SK-N-SH (cell line): ENCODE measurements around the gene SLX4IP. TPM values are rescaled to one million over a fixed set of nuclear protein-coding genes. Genes with fewer than 3 reads are reported as not detected.
"Not testable (repeated sequence)": the region's sequence is repeated elsewhere in the genome, so short reads cannot be mapped to it uniquely, and the experiment has no call there.

Source experiments
- CTCF ChIA-PET: fragments of 300-600, 350-600 bp; formaldehyde crosslinking; extraction: SDS; loops from one replicate; lab custom pipeline; 2021; lab: Yijun Ruan, JAX
- POLR2A ChIA-PET: fragments of 350-600 bp; sonication (Branson Sonifier 250); formaldehyde crosslinking; extraction: SDS; loops from one replicate; lab custom pipeline; 2020; ENCODE audit warnings: antibody characterized with exemption, inconsistent platforms; lab: Yijun Ruan, JAX
- DNase-seq: peaks from one replicate; pipeline ENCODE4 v3.0.0; 2012
- H2AFZ ChIP-seq: fragments of 200-600 bp; sonication (generic); 2 replicates; pipeline ENCODE4 v1.8.1; 2016; ENCODE audit warnings: antibody characterized with exemption, mild to moderate bottlenecking, low read depth
- H3F3A ChIP-seq: fragments of 200-600 bp; sonication (generic); replicated peaks from 2 replicates; pipeline ENCODE3; 2016; ENCODE audit warnings: antibody characterized with exemption, mild to moderate bottlenecking; ENCODE audit not compliant: insufficient read depth
- H3K27ac ChIP-seq, 2 experiments: fragments of 200-500 bp in 1 of 2; fragments of 200-600 bp in 1 of 2; sonication (Bioruptor generic) in 1 of 2; sonication (generic), shearing (Covaris generic) in 1 of 2; 2 replicates each; pipeline versions ENCODE4 v1.5.1 to v1.6.1; 2014 to 2016; ENCODE audit warnings: low read depth in 2 of 2, inconsistent platforms in 1 of 2, low read length in 1 of 2, mild to moderate bottlenecking in 1 of 2, mixed read lengths in 1 of 2
- H3K27me3 ChIP-seq: fragments of 200-600 bp; sonication (generic), shearing (Covaris generic); 2 replicates; pipeline ENCODE4 v1.6.1; 2016; ENCODE audit warnings: mixed run types; ENCODE audit not compliant: insufficient read depth
- H3K36me3 ChIP-seq, 2 experiments: fragments of 200-500 bp in 1 of 2; fragments of 200-600 bp in 1 of 2; sonication (Bioruptor generic) in 1 of 2; sonication (generic) in 1 of 2; replicated peaks in 1 of 2; 2 replicates each; pipeline versions ENCODE3 to v1.5.1; 2014 to 2016; ENCODE audit warnings: low read length in 1 of 2, mild to moderate bottlenecking in 1 of 2; ENCODE audit not compliant: insufficient read depth in 2 of 2, control insufficient read depth in 1 of 2
- H3K4me1 ChIP-seq, 2 experiments: fragments of 200-500 bp in 1 of 2; fragments of 200-600 bp in 1 of 2; sonication (Bioruptor generic) in 1 of 2; sonication (generic), shearing (Covaris generic) in 1 of 2; 2 replicates each; pipeline versions ENCODE4 v1.5.1 to v1.6.1; 2014 to 2016; ENCODE audit warnings: low read depth in 1 of 2, low read length in 1 of 2, mixed run types in 1 of 2; ENCODE audit not compliant: insufficient read depth in 2 of 2, control insufficient read depth in 1 of 2
- H3K4me2 ChIP-seq: fragments of 200-600 bp; sonication (generic), shearing (Covaris generic); 2 replicates; pipeline ENCODE4 v1.6.1; 2017; ENCODE audit warnings: mixed run types
- H3K4me3 ChIP-seq, 2 experiments: fragments of 200-500 bp in 1 of 2; fragments of 200-600 bp in 1 of 2; sonication (Bioruptor generic) in 1 of 2; sonication (generic), shearing (Covaris generic) in 1 of 2; 2 replicates each; pipeline versions ENCODE4 v1.5.1 to v1.8.1; 2014 to 2016; ENCODE audit warnings: low read depth in 2 of 2, inconsistent platforms in 1 of 2, low read length in 1 of 2, mild to moderate bottlenecking in 1 of 2, mixed read lengths in 1 of 2, moderate library complexity in 1 of 2
- H3K79me2 ChIP-seq: fragments of 200-600 bp; sonication (generic); 2 replicates; pipeline ENCODE4 v1.8.1; 2017; ENCODE audit warnings: mild to moderate bottlenecking; ENCODE audit not compliant: insufficient read depth
- H3K9ac ChIP-seq: fragments of 200-600 bp; sonication (generic); 2 replicates; pipeline ENCODE4 v1.6.1; 2017; ENCODE audit warnings: mixed run types
- H3K9me2 ChIP-seq: fragments of 200-600 bp; sonication (generic); 2 replicates; pipeline ENCODE4 v1.6.1; 2017; ENCODE audit warnings: mixed run types
- H3K9me3 ChIP-seq: fragments of 200-600 bp; sonication (generic); 2 replicates; pipeline ENCODE4 v1.6.1; 2017; ENCODE audit warnings: mixed run types, mild to moderate bottlenecking, moderate library complexity
- H4K20me1 ChIP-seq: fragments of 200-600 bp; sonication (generic); 2 replicates; pipeline ENCODE4 v1.6.1; 2017; ENCODE audit warnings: mild to moderate bottlenecking, mixed run types; ENCODE audit not compliant: insufficient read depth
- CHD2 ChIP-seq: fragments of 150-350 bp; IDR thresholded peaks from 2 replicates; pipeline ENCODE4 v1.6.1; 2018; ENCODE audit warnings: low read length; ENCODE audit not compliant: partially characterized antibody
- ELF1 ChIP-seq: IDR thresholded peaks from 2 replicates; pipeline ENCODE4 v1.4.0; 2012
- EP300 ChIP-seq, 2 experiments: IDR thresholded peaks; 2 replicates each; pipeline versions ENCODE4 v1.4.0 to v1.6.1; 2012; ENCODE audit warnings: borderline replicate concordance in 1 of 2, low read depth in 1 of 2, low read length in 1 of 2
- FOXJ3 ChIP-seq: sonication (generic); formaldehyde crosslinking; IDR thresholded peaks from 2 replicates; pipeline ENCODE4 v1.5.1; 2020; ENCODE audit warnings: mild to moderate bottlenecking, missing genetic modification reagents
- FOXM1 ChIP-seq: IDR thresholded peaks from 2 replicates; pipeline ENCODE4 v1.4.0; 2012; ENCODE audit warnings: low read depth, mild to moderate bottlenecking
- JUND ChIP-seq: IDR thresholded peaks from 2 replicates; pipeline ENCODE4 v1.4.0; 2012
- MEF2A ChIP-seq: IDR thresholded peaks from 2 replicates; pipeline ENCODE4 v1.4.0; 2012; ENCODE audit warnings: low read depth, borderline replicate concordance
- MXI1 ChIP-seq: IDR thresholded peaks from 2 replicates; pipeline ENCODE4 v1.6.1; 2012; ENCODE audit warnings: mild to moderate bottlenecking, low read depth, low read length, improper control_type of control experiment
- NFIC ChIP-seq: IDR thresholded peaks from 2 replicates; pipeline ENCODE4 v1.4.0; 2012; ENCODE audit warnings: borderline replicate concordance
- NRF1 ChIP-seq: IDR thresholded peaks from 2 replicates; pipeline ENCODE4 v1.6.1; 2012; ENCODE audit warnings: low read depth, mild to moderate bottlenecking, low read length
- POLR2AphosphoS5 ChIP-seq: IDR thresholded peaks from 2 replicates; pipeline ENCODE4 v1.6.1; 2012; ENCODE audit warnings: low read depth, low read length
- RAD21 ChIP-seq: IDR thresholded peaks from 2 replicates; pipeline ENCODE4 v1.6.1; 2012; ENCODE audit warnings: mild to moderate bottlenecking, low read length
- RFX5 ChIP-seq: IDR thresholded peaks from 2 replicates; pipeline ENCODE4 v1.6.1; 2012; ENCODE audit warnings: mild to moderate bottlenecking, improper control_type of control experiment, low read length
- RXRA ChIP-seq: IDR thresholded peaks from 2 replicates; pipeline ENCODE4 v1.4.0; 2012; ENCODE audit warnings: low read depth, mild to moderate bottlenecking, borderline replicate concordance
- TAF1 ChIP-seq: IDR thresholded peaks from 2 replicates; pipeline ENCODE4 v1.6.1; 2012; ENCODE audit warnings: low read depth, mild to moderate bottlenecking, low read length, moderate library complexity, borderline replicate concordance
- TCF12 ChIP-seq: IDR thresholded peaks from 2 replicates; pipeline ENCODE4 v1.4.0; 2012
- TEAD4 ChIP-seq: IDR thresholded peaks from 2 replicates; pipeline ENCODE4 v1.4.0; 2012; ENCODE audit warnings: mild to moderate bottlenecking, borderline replicate concordance; ENCODE audit not compliant: insufficient read depth
- YY1 ChIP-seq: IDR thresholded peaks from 2 replicates; pipeline ENCODE4 v1.4.0; 2012; ENCODE audit warnings: low read depth, mild to moderate bottlenecking
- WGBS: methylation state at CpG from one replicate; pipeline ENCODE4 v1.1.6; 2017; ENCODE audit warnings: low lambda C conversion rate; 5-methylcytosine and 5-hydroxymethylcytosine counted together
- polyA plus RNA-seq, 3 experiments: library from polyadenylated mRNA; depleted of rRNA; stranded (reverse); fragments of >200 nt; gene quantifications; 2 replicates each; pipeline ENCODE4 v1.2.3, GENCODE V29; 2012
- TF ChIP-seq, protein P1 (sequence below): IDR thresholded peaks from 2 replicates; pipeline ENCODE4 v1.4.0; 2012; ENCODE audit warnings: low read depth, borderline replicate concordance

Gene SLX4IP
- polyA plus RNA-seq, 1 of the 3 experiments (the other 2 are of a cell fraction) = 1.3 TPM

DNA sequence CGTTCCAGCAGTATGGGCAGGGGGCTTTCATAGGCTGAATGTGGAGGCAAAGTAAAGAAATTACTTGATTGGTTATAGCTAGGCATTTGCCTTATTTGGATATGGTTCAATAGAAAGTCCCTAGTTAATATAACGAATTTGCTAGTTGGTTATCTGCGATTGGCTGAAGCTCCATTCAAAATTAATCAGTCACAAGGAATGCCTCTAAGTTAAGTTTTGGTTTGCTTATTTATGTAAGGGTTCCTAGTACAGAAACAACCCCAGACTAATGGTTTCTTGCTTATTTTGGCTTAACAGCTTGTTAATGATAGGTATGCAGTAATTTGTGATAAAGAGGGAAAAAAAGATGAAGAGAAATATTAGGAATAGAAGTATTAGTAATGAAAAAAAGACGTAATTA lies 151.2 kb downstream of the SLX4IP start:
- H3K4me1 ChIP-seq = peaks cover 0 to 17% of the 10 kb centered on the region in 2 experiments
- ChIA-PET POLR2A (no interaction called here), CTCF (interaction anchor here (0.7 kb wide), 1 partner anchor 1018 kb away, joined by 3 read pairs; no protein-coding TSS in a partner anchor)
- H3K9ac ChIP-seq = no peak overlapping the region
- DNase-seq = no peak
- H3K9me2 ChIP-seq = no peaks in the 10 kb centered on the region
- 94% methylated on average over 4 of the region's 4 CpGs for WGBS
- no peak overlapping the region for H2AFZ ChIP-seq
- no peaks in the 10 kb centered on the region for H4K20me1 ChIP-seq
- no peak for TF ChIP-seq RXRA
- no peak for TF ChIP-seq RAD21
- no peak for TF ChIP-seq YY1
- TF ChIP-seq MXI1 = no peak
- TF ChIP-seq NRF1 = no peak
- TF ChIP-seq RFX5 = no peak
- no peak for TF ChIP-seq EP300 (IDR thresholded peaks at IDR 0.05; ENCODE audit: borderline replicate concordance in 1 of 2, low read depth in 1 of 2, low read length in 1 of 2)
- no peak for TF ChIP-seq JUND
- TF ChIP-seq CHD2 = no peak
- TF ChIP-seq FOXJ3 (CRISPR knock-in tag) = no peak
- TF ChIP-seq MEF2A = no peak
- H3K36me3 ChIP-seq = no peaks in the 10 kb centered on the region
- H3K9me3 ChIP-seq = no peaks in the 10 kb centered on the region
- peaks cover 16% of the 10 kb centered on the region for H3F3A ChIP-seq
- H3K4me2 ChIP-seq = no peak overlapping the region
- no peak overlapping the region for H3K4me3 ChIP-seq
- no peaks in the 10 kb centered on the region for H3K79me2 ChIP-seq
- H3K27ac ChIP-seq = no peak overlapping the region
- H3K27me3 ChIP-seq = no peaks in the 10 kb centered on the region

DNA sequence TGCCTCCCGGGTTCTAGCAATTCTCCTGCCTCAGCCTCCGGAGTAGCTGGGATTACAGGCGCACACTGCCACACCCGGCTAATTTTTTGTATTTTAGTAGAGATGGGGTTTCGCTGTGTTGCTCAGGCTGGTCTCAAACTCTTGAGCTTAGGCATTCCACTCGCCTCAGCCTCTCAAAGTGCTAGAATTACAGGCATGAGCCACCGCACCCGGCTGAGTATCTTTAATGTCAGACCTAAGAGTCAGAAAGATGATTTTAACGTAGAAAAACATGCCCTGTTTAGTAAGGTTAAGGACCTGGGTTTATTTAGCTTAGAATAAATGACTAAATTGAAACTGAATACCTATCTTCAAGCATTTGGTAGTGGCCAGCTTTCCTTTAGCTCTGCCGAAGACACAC lies 155.3 kb downstream of the SLX4IP start:
- H3K4me1 ChIP-seq = peaks cover 3 to 16% of the 10 kb centered on the region in 2 experiments
- H2AFZ ChIP-seq, POLR2A ChIA-PET, DNase-seq, H3K9ac ChIP-seq, H3K4me3 ChIP-seq, H4K20me1 ChIP-seq, H3K79me2 ChIP-seq, H3K4me2 ChIP-seq, H3K27me3 ChIP-seq, H3K9me2 ChIP-seq, H3K36me3 ChIP-seq, CTCF ChIA-PET, H3K9me3 ChIP-seq: not testable (repeated sequence)
- H3F3A ChIP-seq = peaks cover 30% of the 10 kb centered on the region
- WGBS = 98% methylated on average over 10 of the region's 10 CpGs
- H3K27ac ChIP-seq = peak overlapping the region in 1 of 2 experiments; percentile 94; a peak in 2 of 4 replicates

- Histone ChIP-seq H3K79me2 (no peaks in the 10 kb centered on the region), H2AFZ (no peak overlapping the region), H3K4me2 (no peak overlapping the region), H3K27me3 (no peaks in the 10 kb centered on the region), H3K9ac (peak overlapping the region; percentile 26; the same call in 1 of the 2 replicates), H3F3A (peaks cover 30% of the 10 kb centered on the region), H4K20me1 (no peaks in the 10 kb centered on the region), H3K36me3 (no peaks in the 10 kb centered on the region), H3K4me3 (no peak overlapping the region), H3K4me1 (peaks cover 3 to 16% of the 10 kb centered on the region in 2 experiments), H3K27ac (peak overlapping the region in 1 of 2 experiments; percentile 94; a peak in 2 of 4 replicates), H3K9me2 (no peaks in the 10 kb centered on the region), H3K9me3 (no peaks in the 10 kb centered on the region)
- DNase-seq = no peak
- CTCF ChIA-PET = no interaction called here
- TF ChIP-seq RAD21 = no peak
- no peak for TF ChIP-seq POLR2AphosphoS5
- no peak for TF ChIP-seq EP300 (IDR thresholded peaks at IDR 0.05; ENCODE audit: borderline replicate concordance in 1 of 2, low read depth in 1 of 2, low read length in 1 of 2)
- no peak for TF ChIP-seq TEAD4
- no peak for TF ChIP-seq MEF2A
- no peak for TF ChIP-seq NFIC
- TF ChIP-seq, protein P1, sequence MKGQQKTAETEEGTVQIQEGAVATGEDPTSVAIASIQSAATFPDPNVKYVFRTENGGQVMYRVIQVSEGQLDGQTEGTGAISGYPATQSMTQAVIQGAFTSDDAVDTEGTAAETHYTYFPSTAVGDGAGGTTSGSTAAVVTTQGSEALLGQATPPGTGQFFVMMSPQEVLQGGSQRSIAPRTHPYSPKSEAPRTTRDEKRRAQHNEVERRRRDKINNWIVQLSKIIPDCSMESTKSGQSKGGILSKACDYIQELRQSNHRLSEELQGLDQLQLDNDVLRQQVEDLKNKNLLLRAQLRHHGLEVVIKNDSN = no peak
- no peak for TF ChIP-seq ELF1
- TF ChIP-seq CHD2 = no peak
- TF ChIP-seq YY1 = no peak
- no peak for TF ChIP-seq FOXM1
- TF ChIP-seq RFX5 = no peak
- no peak for TF ChIP-seq TAF1
- TF ChIP-seq TCF12 = no peak
- TF ChIP-seq FOXJ3 (CRISPR knock-in tag) = no peak
- POLR2A ChIA-PET = no interaction called here
- 96% methylated on average over 1 of the region's 1 CpG for WGBS
Measured at GRCh38 chr20:10590950-10591671, 156.0 kb downstream of the SLX4IP start.
